Measurements from ENCODE around the gene MSH6.
A peak's percentile ranks its signal among the peaks of the same experiment; 100 is the strongest.

Gene MSH6

DNA sequence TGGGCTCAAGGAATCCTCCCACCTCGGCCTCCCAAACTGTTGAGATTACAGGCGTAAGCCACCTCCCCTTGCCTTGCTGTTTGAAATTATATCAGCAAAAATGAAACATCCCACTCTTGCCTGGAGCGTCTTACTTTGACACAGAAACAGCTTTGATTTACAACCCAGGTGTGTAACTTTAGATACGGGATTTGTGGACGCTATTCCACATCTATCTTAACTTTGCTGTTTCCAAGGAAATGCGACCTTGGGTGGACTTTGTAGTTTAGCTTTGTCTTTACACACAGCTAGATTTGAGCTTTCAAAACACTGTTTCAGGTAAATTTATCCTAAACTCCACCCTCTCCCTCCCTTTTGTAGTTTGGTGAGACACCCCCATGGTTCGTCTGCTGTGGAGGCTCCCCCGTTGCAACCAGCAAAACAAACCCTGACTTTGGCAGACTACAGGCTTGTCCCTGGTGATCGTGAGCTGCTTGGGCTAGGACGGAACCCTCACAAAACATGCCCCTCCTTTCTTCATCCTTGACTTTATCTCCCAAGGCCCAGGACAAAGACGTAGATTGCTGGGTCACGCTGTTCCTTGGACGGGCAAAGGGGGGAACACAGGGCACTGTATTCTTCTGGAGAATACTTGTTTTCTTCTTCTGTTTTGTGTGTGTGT lies 5.5 kb upstream of the MSH6 start:
- peaks cover 33% of the 10 kb centered on the region for H3K4me1 Mint-ChIP-seq
- peaks cover 10% of the 10 kb centered on the region for H3K27me3 Mint-ChIP-seq (ENCODE audit: low read depth, poor library complexity)
- no peak for DNase-seq
- no peak overlapping the region for H3K27ac Mint-ChIP-seq
- H3K4me3 Mint-ChIP-seq: no peak overlapping the region
- TF ChIP-seq CTCF (IDR thresholded peaks at IDR 0.05): no peak
- H3K36me3 Mint-ChIP-seq (ENCODE audit: low read depth): no peaks in the 10 kb centered on the region
- no peaks in the 10 kb centered on the region for H3K9me3 Mint-ChIP-seq

- TF ChIP-seq CTCF (IDR thresholded peaks at IDR 0.05): no peak
- H3K36me3 Mint-ChIP-seq (ENCODE audit: low read depth): no peaks in the 10 kb centered on the region
- no peak for DNase-seq
- H3K9me3 Mint-ChIP-seq: no peaks in the 10 kb centered on the region
- H3K4me3 Mint-ChIP-seq: no peak overlapping the region
- peaks cover 28% of the 10 kb centered on the region for H3K4me1 Mint-ChIP-seq
- H3K27me3 Mint-ChIP-seq (ENCODE audit: low read depth, poor library complexity): no peaks in the 10 kb centered on the region
- no peak overlapping the region for H3K27ac Mint-ChIP-seq
These were observed 4.1 kb upstream of the MSH6 start for GRCh38 chr2:47778698-47779425.

- Mint-ChIP-seq H3K36me3 (ENCODE audit: low read depth) (no peaks in the 10 kb centered on the region), H3K27ac (no peak overlapping the region), H3K4me1 (peaks cover 32% of the 10 kb centered on the region), H3K4me3 (no peak overlapping the region), H3K27me3 (ENCODE audit: low read depth, poor library complexity) (no peaks in the 10 kb centered on the region), H3K9me3 (no peaks in the 10 kb centered on the region)
- no peak for TF ChIP-seq CTCF (IDR thresholded peaks at IDR 0.05)
- no peak for DNase-seq
These were observed 3.5 kb upstream of the MSH6 start for GRCh38 chr2:47779426-47779790.

GRCh38 chr2:47782381-47782670 lies 619 bp upstream of the MSH6 start:
- no peak for DNase-seq
- no peak for TF ChIP-seq CTCF (IDR thresholded peaks at IDR 0.05)
- Mint-ChIP-seq H3K9me3 (peaks cover 17% of the 10 kb centered on the region), H3K27me3 (ENCODE audit: low read depth, poor library complexity) (no peaks in the 10 kb centered on the region), H3K27ac (no peak overlapping the region), H3K4me1 (peaks cover 38% of the 10 kb centered on the region), H3K36me3 (ENCODE audit: low read depth) (peaks cover 26% of the 10 kb centered on the region), H3K4me3 (peak overlapping the region; percentile 77)

DNA sequence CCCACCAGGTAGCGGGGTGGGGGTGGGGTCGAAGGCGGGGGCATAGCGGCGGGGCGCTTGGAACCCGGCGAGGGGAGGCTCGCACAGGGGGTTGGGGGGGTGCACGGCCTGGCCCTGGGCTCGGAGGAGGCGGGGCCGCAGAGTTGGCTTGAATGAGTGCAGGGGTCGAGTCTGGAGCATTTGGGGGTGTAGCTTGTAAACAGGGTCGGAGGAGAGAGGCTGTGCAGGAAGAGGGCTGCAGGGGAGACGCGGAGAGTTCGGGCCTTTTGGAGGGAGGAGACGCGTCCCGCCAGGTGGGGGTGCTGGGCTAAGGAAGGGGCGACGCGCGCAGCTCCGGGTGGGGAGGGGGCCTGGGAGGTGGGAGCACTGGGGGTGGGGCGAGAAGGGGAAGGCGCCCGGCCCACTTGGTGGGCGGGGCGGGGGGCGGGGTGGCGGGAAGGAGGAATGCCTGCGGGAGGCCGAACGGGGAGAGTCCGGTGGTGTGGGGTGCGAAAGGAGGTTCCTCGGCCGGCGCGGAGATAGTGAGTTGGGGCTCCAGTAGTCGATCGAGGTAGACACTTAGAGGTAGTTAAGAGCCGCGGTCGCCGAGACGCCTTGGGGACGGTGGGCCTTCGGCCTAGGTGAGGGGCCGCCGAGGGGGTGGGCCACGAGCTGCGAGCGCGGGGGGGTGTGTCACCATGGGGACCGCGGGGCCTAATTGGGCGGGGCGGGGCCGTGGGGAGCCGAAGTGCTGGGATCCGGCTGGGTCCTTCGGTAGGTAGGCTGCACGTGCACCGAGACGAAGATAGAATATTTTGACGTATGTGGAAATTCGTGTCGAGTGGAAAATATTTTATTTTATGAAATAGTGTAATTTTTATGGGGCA lies 774 bp downstream of the MSH6 start:
- H3K9me3 Mint-ChIP-seq: peaks cover 21% of the 10 kb centered on the region
- DNase-seq: peak; percentile 83
- no peak for TF ChIP-seq CTCF (IDR thresholded peaks at IDR 0.05)
- peak overlapping the region; percentile 92 for H3K4me3 Mint-ChIP-seq
- H3K27ac Mint-ChIP-seq: peak overlapping the region; percentile 97
- no peaks in the 10 kb centered on the region for H3K27me3 Mint-ChIP-seq (ENCODE audit: low read depth, poor library complexity)
- H3K4me1 Mint-ChIP-seq: peaks cover 28% of the 10 kb centered on the region
- H3K36me3 Mint-ChIP-seq (ENCODE audit: low read depth): peaks cover 33% of the 10 kb centered on the region
